Epithelial cell of prostate (primary cell): ENCODE data around the gene NUDT2.
A peak's percentile ranks its signal among the peaks of the same experiment; 100 is the strongest.
"Not testable (repeated sequence)": the region's sequence is repeated elsewhere in the genome, so short reads cannot be mapped to it uniquely, and the experiment has no call there.

Experiments
- DNase-seq: peaks from one replicate; pipeline ENCODE4 v3.0.0-alpha.2; 2011; ENCODE audit warnings: low read depth, low spot score
- H3K27ac ChIP-seq: fragments of 450-650 bp; 2 replicates; pipeline ENCODE4 v1.5.1; 2017; ENCODE audit warnings: mild to moderate bottlenecking

The NUDT2 gene

DNA sequence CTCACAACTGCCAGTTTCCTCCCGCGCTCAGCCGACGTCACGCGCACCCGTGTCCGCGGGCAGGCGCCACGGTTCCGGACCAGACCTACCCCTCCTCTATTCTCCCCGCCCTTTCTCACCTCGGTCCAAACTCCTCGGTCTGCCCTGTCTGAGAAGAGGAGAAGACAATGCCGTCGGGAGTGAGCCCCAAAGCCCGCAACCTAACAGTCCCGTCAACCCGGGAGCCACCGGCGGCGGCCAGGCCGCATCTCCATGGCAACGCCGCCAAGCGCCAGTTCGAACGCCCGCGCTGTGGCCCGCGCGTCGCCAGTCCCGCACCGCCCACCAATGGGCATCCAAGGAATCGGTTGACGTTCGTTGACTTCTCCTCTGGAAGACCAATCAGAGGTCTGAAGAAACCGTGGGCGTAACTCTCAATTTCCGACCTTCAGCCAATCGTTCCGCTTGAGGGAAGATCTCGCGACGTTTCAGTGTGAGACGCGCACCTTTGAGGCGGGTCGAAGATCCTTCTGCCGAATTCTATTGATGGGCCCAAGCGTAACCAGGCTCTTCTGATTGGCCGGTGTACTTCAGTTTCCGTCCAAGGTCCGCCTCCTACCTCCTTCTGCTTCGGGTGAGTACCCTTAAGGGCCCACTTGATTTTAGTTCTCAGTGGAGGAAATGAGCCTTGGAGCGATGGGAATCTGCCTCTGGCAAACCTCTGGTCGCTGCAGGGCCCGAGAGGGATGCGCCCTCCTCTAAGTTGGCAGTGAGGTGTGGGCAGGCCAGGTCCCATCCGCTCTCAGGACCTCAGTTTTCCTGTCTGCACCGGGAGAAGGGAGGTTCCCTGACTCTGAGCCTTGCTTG is at the start of gene NUDT2, which contains the start of gene KIF24:
Gene NUDT2 (plus strand): TSS at position 583 of the 846 bp plus-strand sequence. CDS start 9,471 bp downstream, outside the sequence.
Gene KIF24 (minus strand): TSS at position 282 of the 846 bp plus-strand sequence. CDS start 17,922 bp downstream, outside the sequence.
- peak within 1 kb of the TSS; percentile 89 for H3K27ac ChIP-seq
- peak; percentile 99 for DNase-seq

DNA sequence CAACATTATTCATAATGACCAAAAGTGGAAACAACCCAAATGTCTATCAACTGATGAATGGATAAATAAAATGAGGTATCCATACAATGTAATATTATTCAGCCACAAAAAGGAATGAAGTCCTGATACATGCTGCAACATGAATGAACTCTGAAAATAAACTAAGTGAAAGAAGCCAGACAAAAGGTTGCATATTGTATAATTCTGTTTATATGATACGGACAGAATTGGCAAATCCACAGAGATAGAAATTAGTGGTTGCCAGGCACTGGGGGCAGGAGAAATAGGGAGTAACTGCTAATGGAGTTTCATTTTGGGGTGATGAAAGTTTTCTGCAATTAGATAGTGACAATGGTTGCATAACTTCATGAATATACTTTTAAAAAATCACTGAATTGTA is 47.3 kb upstream of the NUDT2 start:
- DNase-seq = peak; percentile 16
- H3K27ac ChIP-seq = peak overlapping the region; percentile 6

DNA sequence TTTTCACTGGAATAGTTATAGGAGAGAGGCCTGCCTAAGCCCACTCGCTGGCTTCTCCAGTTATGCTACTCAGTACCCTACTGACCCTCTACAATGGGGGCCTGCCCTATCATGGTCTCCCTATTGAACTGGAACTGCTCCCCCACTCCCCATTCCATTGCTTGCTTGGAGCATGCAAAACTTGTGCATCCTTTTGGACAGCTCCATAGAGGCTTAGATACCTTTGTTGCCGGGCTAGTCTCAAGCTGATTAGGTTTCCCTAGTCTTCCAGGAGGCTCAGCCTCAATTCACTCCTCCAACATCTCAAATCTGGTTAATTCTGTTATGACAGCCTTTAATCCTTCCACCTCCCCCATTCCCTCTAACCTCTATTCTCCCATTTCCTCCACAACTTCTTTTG is 40.2 kb upstream of the NUDT2 start:
- DNase-seq = no peak
- H3K27ac ChIP-seq = no peak overlapping the region

DNA sequence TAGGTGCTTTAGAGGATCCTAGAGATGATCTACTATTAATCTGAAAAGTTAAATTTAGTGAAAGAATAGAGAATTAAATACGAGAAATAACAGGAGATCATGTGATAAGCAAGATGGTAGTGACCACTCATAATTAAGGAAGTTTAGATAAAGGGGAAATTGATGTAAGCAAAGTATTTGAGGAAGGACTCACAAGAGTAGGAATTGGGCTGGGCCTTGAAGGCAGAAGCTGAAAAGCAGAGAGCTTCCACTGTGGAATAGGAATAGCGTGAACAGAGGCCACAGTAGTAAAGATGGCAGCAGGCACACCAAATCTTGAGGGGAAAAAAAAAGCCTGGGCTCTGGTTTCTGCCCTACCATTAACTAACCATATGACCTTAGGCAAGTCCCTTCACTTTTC is 38.3 kb upstream of the NUDT2 start:
- no peak for DNase-seq
- no peak overlapping the region for H3K27ac ChIP-seq

DNA sequence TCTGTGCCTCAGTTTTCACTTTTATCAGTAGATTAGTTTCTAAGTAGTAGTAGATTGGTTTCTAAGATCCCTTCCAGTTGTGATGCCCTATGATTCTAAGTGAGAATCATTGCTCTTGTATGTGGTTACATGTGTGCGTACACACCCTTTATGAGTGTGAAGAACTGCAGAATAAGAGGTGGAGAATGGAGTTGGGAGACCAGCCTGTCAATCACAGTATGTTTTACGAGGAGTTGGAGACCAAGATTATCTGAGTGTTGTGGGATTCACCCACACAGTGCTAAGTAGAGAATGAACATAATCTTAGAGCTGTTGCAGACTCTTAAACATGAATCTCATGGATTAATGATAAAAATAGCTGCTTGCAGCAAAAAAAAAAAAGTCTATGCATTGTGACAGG is 37.9 kb upstream of the NUDT2 start:
- no peak for DNase-seq
- no peak overlapping the region for H3K27ac ChIP-seq

DNA sequence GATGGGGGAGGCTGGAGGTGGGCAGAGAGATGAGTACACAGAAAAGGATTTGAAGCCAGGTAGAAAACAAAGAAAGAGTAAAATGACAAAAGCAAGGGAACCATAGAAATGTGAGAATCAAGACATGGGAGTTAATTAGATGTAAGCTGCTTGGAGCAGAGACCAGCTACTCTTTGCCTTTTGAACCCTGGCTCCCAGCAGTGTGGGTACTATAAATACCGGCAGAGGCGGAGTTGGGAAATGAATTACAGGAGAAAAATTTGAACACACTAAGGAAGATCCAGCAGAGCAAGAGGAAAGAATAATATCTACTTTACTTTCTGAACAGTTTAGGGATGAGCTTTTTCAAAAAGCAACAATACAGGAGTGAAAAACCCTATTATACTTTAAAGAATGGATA is 36.8 kb upstream of the NUDT2 start:
- H3K27ac ChIP-seq = no peak overlapping the region
- no peak for DNase-seq

DNA sequence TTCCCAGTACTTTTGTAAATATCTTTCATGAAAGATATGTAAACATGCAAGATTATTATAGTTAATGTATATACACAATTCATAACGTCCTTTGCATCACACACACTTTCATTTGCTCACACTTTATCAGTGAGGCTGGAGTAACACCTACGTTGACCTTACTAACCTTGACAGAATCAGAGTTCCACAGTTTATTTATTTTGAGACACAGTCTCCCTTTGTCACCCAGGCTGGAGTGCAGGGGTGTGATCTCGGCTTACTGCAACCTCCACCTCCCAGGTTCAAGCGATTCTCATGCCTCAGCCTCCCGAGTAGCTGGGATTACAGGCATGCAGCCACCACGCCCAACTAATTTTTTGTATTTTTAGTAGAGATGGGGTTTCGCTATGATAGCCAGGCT is 28.3 kb upstream of the NUDT2 start:
- not testable (repeated sequence) for H3K27ac ChIP-seq, DNase-seq

DNA sequence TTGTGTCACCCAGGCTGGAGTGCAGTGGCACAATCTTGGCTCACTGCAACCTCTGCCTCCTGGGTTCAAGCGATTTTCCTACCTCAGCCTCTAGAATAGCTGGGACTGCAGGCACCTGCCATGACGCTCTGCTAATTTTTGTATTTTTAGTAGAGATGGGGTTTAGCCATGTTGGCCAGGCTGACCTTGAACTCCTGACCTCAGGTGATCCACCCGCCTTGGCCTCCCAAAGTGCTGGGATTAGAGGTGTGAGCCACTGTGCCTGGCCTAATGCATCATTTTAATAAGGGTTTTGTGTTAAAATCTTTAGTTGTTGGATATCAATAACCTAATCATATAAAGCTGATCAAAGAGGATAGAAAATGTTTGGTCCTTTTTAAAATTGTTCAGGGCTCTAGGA is 21.1 kb upstream of the NUDT2 start:
- H3K27ac ChIP-seq, DNase-seq: not testable (repeated sequence)

DNA sequence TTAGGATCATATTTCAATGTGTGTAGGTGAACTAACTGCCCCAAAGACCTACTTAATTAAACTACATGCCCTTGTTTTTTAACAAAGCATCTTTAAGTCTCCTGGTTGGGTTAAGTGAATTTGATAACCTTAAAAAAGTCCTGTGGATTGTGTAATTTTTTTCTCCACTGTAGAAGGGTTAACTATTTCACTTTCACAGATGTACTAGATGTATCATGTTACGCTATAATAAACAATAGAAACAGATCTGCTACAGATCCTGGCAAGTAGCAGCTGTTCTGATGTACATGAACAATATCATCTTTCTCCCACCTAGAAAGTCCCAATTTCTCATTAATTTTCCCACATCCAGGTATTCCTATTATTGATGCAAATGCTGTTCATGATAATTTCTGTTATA is 19.2 kb upstream of the NUDT2 start:
- no peak for DNase-seq
- H3K27ac ChIP-seq = no peak overlapping the region

DNA sequence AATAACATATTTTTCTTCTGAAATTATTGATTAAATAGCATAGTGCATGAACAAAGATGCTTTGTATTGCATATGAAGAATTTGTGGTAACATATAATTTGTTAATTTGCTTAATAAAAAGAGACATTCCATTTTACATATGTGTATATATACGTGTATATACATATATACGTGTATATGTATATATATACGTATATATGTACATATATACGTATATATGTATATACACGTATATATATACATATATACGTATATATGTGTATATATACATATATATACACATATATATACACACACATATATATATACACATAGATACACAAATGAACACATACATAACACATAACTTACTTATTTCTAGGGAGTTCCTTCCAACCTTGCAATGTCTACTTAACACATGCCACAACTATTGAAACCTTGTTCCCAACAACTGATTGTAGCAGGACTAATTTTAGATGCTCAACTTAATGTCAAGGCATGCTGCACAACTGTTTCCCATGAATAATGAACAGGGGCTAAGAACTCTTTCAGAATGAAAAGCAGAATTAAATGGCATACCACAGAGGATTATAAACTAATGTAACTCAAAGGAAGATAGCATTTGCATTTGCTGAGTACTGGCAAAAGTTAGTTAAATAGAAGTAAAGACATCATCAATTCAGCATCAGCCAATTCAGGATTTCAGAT is 17.7 kb upstream of the NUDT2 start:
- no peak overlapping the region for H3K27ac ChIP-seq
- no peak for DNase-seq

DNA sequence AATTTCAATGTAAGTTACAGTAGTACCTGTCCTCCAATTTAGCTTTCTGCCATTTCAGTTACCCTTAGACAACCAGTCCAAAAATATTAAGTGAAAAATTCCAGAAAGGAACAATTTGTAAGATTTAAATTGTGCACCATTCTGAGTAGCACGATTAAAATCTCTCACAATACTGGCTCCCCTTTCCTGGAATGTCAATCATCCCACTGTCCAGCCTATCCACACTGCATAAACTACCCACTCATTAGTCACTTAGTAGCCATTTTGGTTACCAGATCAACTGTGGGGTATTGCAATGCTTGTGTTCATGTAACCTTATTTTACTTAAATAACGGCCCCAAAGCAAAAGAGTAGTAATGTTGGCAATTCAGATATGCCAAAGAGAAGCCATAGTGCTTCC is 11.9 kb upstream of the NUDT2 start:
- DNase-seq = no peak
- H3K27ac ChIP-seq = no peak overlapping the region

DNA sequence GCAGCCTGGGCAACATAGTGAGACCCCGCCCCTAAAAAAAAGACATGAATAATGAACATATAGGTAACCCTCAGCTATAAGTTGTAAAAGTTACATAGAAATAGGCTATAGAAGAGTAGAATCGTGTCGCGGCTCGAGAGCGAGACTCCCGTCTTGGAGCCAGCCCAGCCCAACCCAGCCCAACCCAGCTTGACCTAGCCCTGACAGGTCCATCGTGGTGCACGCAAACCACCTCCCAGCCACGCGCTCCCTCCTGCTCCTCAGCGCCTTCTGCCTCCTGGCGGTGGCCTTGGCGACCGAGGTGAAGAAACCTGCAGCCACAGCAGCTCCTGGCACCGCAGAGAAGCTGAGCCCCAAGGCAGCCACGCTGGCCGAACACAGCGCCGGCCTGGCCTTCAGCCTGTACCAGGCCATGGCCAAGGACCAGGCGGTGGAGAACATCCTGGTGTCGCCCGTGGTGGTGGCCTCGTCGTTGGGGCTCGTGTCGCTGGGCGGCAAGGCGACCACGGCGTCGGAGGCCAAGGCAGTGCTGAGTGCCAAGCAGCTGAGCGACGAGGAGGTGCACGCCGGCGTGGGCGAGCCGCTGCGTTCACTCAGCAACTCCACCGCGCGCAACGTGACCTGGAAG is 11.1 kb upstream of the NUDT2 start:
- no peak for DNase-seq
- H3K27ac ChIP-seq = no peak overlapping the region

DNA sequence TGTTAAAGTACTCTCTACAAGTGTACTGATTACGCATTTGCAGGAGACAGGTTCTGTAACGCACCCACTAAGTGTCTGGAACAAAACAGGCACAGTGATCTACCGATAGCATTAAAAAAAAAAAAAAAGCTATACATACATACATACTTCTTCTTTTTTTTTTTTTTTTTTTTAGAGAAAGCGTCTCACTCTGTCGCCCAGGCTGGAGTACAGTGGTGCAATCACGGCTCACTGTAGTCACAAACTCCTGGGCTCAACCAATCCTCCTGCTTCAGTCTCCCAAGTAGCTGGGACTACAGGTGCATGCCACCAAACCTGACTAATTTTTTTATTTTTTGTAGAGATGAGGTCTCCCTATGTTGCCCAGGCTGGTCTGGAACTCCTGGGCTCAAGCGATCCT is 7.9 kb upstream of the NUDT2 start:
- H3K27ac ChIP-seq = no peak overlapping the region
- no peak for DNase-seq

DNA sequence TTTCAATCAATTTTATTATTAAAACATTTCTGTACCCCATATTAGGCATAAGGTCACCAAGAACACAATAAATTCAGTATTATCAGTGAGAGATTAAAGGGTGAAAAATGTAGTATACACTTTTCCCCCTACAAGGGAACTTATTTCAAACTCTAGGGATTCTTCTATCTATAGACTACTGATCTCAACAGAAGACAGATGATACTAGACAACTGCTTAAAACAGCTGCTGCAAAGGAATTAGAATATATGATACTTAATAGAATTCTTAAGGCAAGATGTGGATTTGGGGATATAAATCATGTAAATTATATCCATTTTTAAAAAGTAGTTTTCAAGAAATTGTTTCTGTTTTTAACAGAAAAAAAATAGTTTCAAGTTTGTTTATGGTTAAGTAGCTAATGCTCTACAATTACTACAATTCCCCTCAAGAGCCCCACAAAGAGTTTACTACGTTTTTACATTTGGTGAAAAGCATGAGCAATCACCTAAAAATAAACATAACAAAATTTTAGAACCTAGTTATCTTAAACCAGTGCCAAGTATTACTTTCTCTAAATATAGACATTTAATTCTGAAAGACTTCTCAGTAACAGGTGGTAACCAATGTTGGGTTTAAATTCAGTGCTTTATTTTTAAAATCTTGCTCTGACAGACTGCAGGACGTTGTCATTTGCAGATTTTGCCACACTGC is 6.3 kb upstream of the NUDT2 start:
- H3K27ac ChIP-seq = no peak overlapping the region
- DNase-seq = no peak

DNA sequence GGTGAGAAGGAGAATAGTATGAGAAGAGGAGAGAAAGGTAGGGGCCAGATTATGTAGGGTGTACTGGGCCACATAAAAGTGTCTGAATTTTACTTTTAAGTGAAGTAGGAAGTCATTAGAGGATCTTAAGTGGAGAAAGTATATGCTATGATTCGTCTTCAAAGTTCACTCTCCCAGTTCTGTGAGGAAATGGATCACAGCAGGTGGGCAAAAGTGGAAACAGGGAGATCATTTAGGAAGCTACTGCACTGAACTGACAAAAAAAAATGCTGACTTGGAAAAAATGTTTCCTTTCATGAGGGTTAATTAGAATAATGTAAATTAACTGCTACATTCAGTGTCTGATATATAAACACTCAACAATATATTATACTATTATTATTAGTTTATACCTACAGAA is 2.7 kb upstream of the NUDT2 start:
- no peak overlapping the region for H3K27ac ChIP-seq
- no peak for DNase-seq

DNA sequence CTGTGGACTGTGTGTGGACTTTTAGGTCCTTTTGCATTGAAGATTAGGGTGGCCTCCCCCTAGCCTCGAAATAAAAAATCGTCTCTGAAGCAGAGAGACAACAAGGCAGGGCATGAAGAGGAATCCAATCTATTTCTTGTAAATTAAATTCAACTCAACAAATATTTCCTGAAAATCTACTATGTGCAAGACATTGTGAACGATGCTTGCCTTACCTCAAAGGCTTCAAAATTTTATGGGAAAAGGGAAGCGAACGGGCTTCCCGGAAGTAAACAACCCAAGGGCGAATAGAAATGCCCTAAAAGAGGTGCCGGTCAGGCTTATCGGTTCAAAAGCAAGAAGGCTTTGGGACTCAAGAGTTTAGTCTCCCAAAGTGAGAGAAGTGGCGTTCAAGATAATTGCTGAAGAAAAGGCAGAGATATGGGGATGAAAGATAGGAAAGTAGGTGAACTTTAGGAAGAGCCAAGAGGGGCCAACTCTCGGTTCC is 826 bp upstream of the NUDT2 start:
- H3K27ac ChIP-seq = peak overlapping the region; percentile 89

DNA sequence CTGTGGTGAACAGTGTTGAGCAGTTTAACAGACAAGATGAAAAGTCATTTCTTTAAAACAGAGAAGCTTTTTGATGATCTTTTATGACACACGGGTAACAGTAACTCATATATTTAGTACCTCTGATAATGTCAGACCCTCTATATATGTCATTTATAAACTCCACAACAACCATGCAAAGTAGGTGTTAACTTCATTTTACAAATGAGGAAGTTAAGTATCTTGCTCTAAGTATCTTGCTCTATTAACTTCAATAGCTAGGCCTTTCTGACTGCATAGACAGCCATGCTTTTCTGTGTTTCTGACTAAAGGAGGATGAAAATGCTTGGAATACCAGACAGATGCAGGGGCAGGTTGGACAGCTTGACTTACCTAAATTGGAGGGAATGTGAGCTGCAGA is 1.8 kb downstream of the NUDT2 start:
- no peak overlapping the region for H3K27ac ChIP-seq
- DNase-seq = no peak

More for the DNA sequence above, 826 bp upstream of the NUDT2 start:
- DNase-seq = no peak

DNA sequence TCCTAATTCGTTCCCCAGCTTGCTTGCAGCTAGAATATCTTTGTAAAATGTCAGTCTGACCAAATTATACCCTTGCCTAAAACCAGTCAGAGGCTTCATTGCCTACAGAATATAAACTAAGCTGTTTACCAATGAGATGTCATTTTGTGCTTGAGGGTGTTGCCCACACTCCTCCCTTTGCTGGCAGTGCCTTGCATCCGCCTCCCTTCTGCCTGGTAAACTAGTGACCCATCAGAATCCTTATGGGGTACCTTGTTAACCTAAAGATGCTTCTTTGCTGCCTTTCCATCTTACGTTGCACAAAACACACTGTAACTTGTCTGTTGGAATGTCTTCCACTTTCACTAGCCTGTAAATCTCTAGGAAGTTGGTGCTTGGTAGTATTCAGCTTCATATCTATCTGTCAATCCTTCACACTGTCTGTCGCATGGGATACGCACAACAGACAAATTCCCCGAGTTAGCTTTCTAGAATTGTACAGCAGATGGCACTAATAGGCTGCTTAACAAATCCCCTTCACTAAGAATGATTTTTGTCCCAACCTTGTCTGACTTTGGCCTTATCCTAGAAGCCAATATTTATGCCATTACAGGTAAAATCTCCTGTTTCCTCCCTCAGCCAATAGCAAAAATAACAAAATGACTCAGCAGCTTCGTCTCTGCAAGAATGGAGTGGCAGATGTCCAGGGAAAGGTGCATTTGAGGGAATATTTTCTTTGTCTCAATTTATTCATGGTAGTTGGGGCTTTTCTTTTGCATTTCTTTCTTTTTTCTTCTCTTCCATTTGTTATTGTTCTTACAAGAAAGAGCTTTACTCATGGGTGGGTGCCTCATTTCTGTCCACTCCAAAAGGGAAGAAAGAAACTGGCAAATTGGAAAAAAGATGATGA is 3.0 kb downstream of the NUDT2 start:
- H3K27ac ChIP-seq = peak overlapping the region; percentile 22
- no peak for DNase-seq

DNA sequence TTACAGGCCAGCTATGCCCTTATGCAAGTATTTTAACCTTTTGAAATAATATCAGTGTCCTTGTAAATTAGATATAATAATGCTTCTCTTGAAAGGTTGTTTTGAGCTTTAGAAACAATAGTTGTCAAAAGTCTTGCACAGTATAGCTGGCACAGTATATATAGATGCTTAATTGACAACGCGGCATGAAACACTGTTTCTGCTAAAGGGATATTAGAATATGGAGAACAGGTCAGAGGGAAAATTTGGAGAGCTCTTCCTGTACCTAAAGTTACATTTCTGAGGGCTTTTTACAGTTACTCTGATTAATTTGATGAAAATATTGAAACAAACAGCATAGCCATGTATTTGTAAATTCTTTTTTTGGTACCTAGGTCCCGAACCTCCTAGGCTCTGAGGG is 4.5 kb downstream of the NUDT2 start:
- H3K27ac ChIP-seq = no peak overlapping the region
- DNase-seq = no peak
